Measurements from ENCODE around the gene LTB4R2. TPM values are rescaled to one million over a fixed set of nuclear protein-coding genes. Genes with fewer than 3 reads are reported as not detected.

LTB4R2 gene
- total RNA-seq, 4 donors from 2014 or later = 131 to 184 (median 156) TPM

GRCh38 chr14:24355009-24355408 is 45.1 kb downstream of the LTB4R2 start:
- no peak for DNase-seq (ENCODE audit: low spot score in 2 of 2)
- Histone ChIP-seq H3K9me3 (no peaks in the 10 kb centered on the region), H3K4me1 (no peaks in the 10 kb centered on the region), H3K27me3 (no peaks in the 10 kb centered on the region), H3K36me3 (no peaks in the 10 kb centered on the region), H3K27ac (no peak overlapping the region), H3K4me3 (no peak overlapping the region)
- TF ChIP-seq POLR2AphosphoS5 (IDR thresholded peaks at IDR 0.05) (no peak), EP300 (IDR thresholded peaks at IDR 0.05) (no peak), POLR2A (IDR thresholded peaks at IDR 0.05) (no peak)
- TF ChIP-seq, protein P1, sequence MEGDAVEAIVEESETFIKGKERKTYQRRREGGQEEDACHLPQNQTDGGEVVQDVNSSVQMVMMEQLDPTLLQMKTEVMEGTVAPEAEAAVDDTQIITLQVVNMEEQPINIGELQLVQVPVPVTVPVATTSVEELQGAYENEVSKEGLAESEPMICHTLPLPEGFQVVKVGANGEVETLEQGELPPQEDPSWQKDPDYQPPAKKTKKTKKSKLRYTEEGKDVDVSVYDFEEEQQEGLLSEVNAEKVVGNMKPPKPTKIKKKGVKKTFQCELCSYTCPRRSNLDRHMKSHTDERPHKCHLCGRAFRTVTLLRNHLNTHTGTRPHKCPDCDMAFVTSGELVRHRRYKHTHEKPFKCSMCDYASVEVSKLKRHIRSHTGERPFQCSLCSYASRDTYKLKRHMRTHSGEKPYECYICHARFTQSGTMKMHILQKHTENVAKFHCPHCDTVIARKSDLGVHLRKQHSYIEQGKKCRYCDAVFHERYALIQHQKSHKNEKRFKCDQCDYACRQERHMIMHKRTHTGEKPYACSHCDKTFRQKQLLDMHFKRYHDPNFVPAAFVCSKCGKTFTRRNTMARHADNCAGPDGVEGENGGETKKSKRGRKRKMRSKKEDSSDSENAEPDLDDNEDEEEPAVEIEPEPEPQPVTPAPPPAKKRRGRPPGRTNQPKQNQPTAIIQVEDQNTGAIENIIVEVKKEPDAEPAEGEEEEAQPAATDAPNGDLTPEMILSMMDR (IDR thresholded peaks at IDR 0.05) = no peak
- WGBS = 87% methylated on average over 7 of the region's 7 CpGs

GRCh38 chr14:24356208-24356607 is 46.3 kb downstream of the LTB4R2 start:
- no peaks in the 10 kb centered on the region for H3K27me3 ChIP-seq
- WGBS = 99% methylated on average over 4 of the region's 4 CpGs
- no peaks in the 10 kb centered on the region for H3K9me3 ChIP-seq
- H3K4me1 ChIP-seq = no peaks in the 10 kb centered on the region
- H3K4me3 ChIP-seq = no peak overlapping the region
- no peak overlapping the region for H3K27ac ChIP-seq
- no peak for TF ChIP-seq EP300 (IDR thresholded peaks at IDR 0.05)
- no peak for TF ChIP-seq POLR2AphosphoS5 (IDR thresholded peaks at IDR 0.05)
- TF ChIP-seq POLR2A (IDR thresholded peaks at IDR 0.05) = no peak
- TF ChIP-seq, protein P1 (IDR thresholded peaks at IDR 0.05) = no peak
- H3K36me3 ChIP-seq = no peaks in the 10 kb centered on the region
- no peak for DNase-seq (ENCODE audit: low spot score in 2 of 2)

DNA sequence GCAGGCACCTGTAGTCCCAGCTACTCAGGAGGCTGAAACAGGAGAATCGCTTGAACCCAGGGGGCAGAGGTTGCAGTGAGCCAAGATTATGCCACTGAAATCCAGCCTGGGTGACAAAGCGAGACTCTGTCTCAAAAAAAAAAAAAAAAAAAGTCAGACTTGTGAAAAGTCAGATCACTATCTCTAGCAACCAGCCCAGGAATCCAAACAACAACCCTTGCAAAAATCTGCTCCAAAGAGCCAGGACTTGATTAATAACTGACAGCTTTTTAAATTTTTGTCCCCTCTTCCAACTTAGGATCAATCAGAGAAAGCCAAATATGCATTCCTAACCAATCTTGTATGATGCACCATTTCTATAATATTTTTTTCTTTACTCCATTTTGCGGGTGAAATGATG is 50.3 kb downstream of the LTB4R2 start:
- no peak for DNase-seq (ENCODE audit: low spot score in 2 of 2)
- WGBS = 93% methylated on average over 3 of the region's 3 CpGs
- TF ChIP-seq, protein P1 (IDR thresholded peaks at IDR 0.05) = no peak
- TF ChIP-seq EP300 (IDR thresholded peaks at IDR 0.05) (no peak), POLR2AphosphoS5 (IDR thresholded peaks at IDR 0.05) (no peak), POLR2A (IDR thresholded peaks at IDR 0.05) (no peak)

GRCh38 chr14:24361326-24361725 is 51.4 kb downstream of the LTB4R2 start:
- no peak for DNase-seq (ENCODE audit: low spot score in 2 of 2)
- H3K36me3 ChIP-seq = no peaks in the 10 kb centered on the region
- WGBS = 80% methylated on average over 2 of the region's 2 CpGs
- no peak for TF ChIP-seq EP300 (IDR thresholded peaks at IDR 0.05)
- TF ChIP-seq, protein P1 (IDR thresholded peaks at IDR 0.05) = no peak
- TF ChIP-seq POLR2AphosphoS5 (IDR thresholded peaks at IDR 0.05) = no peak
- TF ChIP-seq POLR2A (IDR thresholded peaks at IDR 0.05) = no peak
- no peak overlapping the region for H3K4me3 ChIP-seq
- no peaks in the 10 kb centered on the region for H3K9me3 ChIP-seq
- peaks cover 16% of the 10 kb centered on the region for H3K4me1 ChIP-seq
- no peak overlapping the region for H3K27ac ChIP-seq
- H3K27me3 ChIP-seq = no peaks in the 10 kb centered on the region

More for the DNA sequence above, 50.3 kb downstream of the LTB4R2 start:
- H3K36me3 ChIP-seq = no peaks in the 10 kb centered on the region
- no peaks in the 10 kb centered on the region for H3K27me3 ChIP-seq
- no peak overlapping the region for H3K4me3 ChIP-seq
- H3K4me1 ChIP-seq = peaks cover 5% of the 10 kb centered on the region
- H3K9me3 ChIP-seq = no peaks in the 10 kb centered on the region
- no peak overlapping the region for H3K27ac ChIP-seq

Other genes starting within 250 kb of the LTB4R2 start
- not detected for gene CPNE6, start 238.6 kb upstream of the LTB4R2 start, total RNA-seq
- 10 to 100 TPM in 3 of 4 donors, 1 to 10 TPM in 1; 9.2 to 25.1 (median 14.4) TPM for gene PCK2, start 215.8 kb upstream of the LTB4R2 start, total RNA-seq
- 10 to 100 TPM; 64.2 to 71.7 (median 68.3) TPM for gene DCAF11, start 195.4 kb upstream of the LTB4R2 start, total RNA-seq
- gene NRL, start 195.2 kb upstream of the LTB4R2 start, total RNA-seq = 1 to 10 TPM; 2.2 to 2.9 (median 2.3) TPM
- 1 to 10 TPM in 3 of 4 donors, not detected in 1; 1.7 to 3.4 (median 2.3) TPM for gene FITM1, start 179.5 kb upstream of the LTB4R2 start, total RNA-seq
- gene PSME1, start 173.9 kb upstream of the LTB4R2 start, total RNA-seq = 100 to 1,000 TPM in 2 of 4 donors, 10 to 100 TPM in 2; 72.3 to 113 (median 91.1) TPM
- gene EMC9, start 168.5 kb upstream of the LTB4R2 start, total RNA-seq = 10 to 100 TPM; 10.9 to 22.0 (median 14.1) TPM
- gene PSME2, start 163.5 kb upstream of the LTB4R2 start, total RNA-seq = 10 to 100 TPM; 39.3 to 75.2 (median 47.0) TPM
- gene RNF31, start 162.6 kb upstream of the LTB4R2 start, total RNA-seq = 10 to 100 TPM; 62.3 to 97.2 (median 70.6) TPM
- gene IRF9, start 148.9 kb upstream of the LTB4R2 start, total RNA-seq = 10 to 100 TPM; 31.1 to 45.2 (median 37.5) TPM
- 10 to 100 TPM in 2 of 4 donors, 1 to 10 TPM in 2; 2.5 to 17.2 (median 10.2) TPM for gene REC8, start 138.1 kb upstream of the LTB4R2 start, total RNA-seq
- 10 to 100 TPM; 43.0 to 90.5 (median 58.0) TPM for gene IPO4, start 121.3 kb upstream of the LTB4R2 start, total RNA-seq
- 10 to 100 TPM; 38.1 to 58.3 (median 53.4) TPM for gene TM9SF1, start 114.7 kb upstream of the LTB4R2 start, total RNA-seq
- gene TSSK4, start 104.4 kb upstream of the LTB4R2 start, total RNA-seq = not detected
- 10 to 100 TPM; 47.2 to 86.3 (median 63.6) TPM for gene CHMP4A, start 96.7 kb upstream of the LTB4R2 start, total RNA-seq
- gene MDP1, start 94.1 kb upstream of the LTB4R2 start, total RNA-seq = 10 to 100 TPM; 10.9 to 18.2 (median 11.5) TPM
- 100 to 1,000 TPM in 3 of 4 donors, 10 to 100 TPM in 1; 54.7 to 137 (median 104) TPM for gene NEDD8, start 77.8 kb upstream of the LTB4R2 start, total RNA-seq
- gene GMPR2, start 77.2 kb upstream of the LTB4R2 start, total RNA-seq = 10 to 100 TPM; 25.4 to 49.7 (median 47.8) TPM
- gene TINF2, start 67.5 kb upstream of the LTB4R2 start, total RNA-seq = 10 to 100 TPM; 43.0 to 61.0 (median 54.3) TPM
- gene TGM1, start 47.0 kb upstream of the LTB4R2 start, total RNA-seq = 100 to 1,000 TPM; 127 to 144 (median 130) TPM
- gene RABGGTA, start 38.5 kb upstream of the LTB4R2 start, total RNA-seq = 10 to 100 TPM; 50.4 to 65.9 (median 53.1) TPM
- 100 to 1,000 TPM in 1 of 4 donors, 10 to 100 TPM in 3; 49.0 to 101 (median 82.1) TPM for gene DHRS1, start 10.4 kb upstream of the LTB4R2 start, total RNA-seq
- gene NOP9, start 10.3 kb upstream of the LTB4R2 start, total RNA-seq = 10 to 100 TPM; 19.8 to 31.2 (median 21.2) TPM
- gene CIDEB, start 2.2 kb upstream of the LTB4R2 start, total RNA-seq = 10 to 100 TPM; 23.4 to 32.7 (median 31.7) TPM
- gene LTB4R, start 1.4 kb downstream of the LTB4R2 start, total RNA-seq = 100 to 1,000 TPM in 2 of 4 donors, 10 to 100 TPM in 2; 83.1 to 137 (median 117) TPM
- 10 to 100 TPM in 2 of 4 donors, 1 to 10 TPM in 2; 3.9 to 33.2 (median 13.9) TPM for gene ADCY4, start 24.9 kb downstream of the LTB4R2 start, total RNA-seq
- 10 to 100 TPM in 2 of 4 donors, 1 to 10 TPM in 2; 6.8 to 13.7 (median 11.1) TPM for gene RIPK3, start 29.9 kb downstream of the LTB4R2 start, total RNA-seq
- 10 to 100 TPM; 10.8 to 25.3 (median 12.2) TPM for gene NFATC4, start 58.0 kb downstream of the LTB4R2 start, total RNA-seq
- gene NYNRIN, start 88.9 kb downstream of the LTB4R2 start, total RNA-seq = 10 to 100 TPM; 18.5 to 43.6 (median 29.8) TPM
- 1 to 10 TPM in 1 of 4 donors, under 1 TPM in 2, not detected in 1; 0.30 to 2.6 (median 0.93) TPM for gene CBLN3, start 119.5 kb downstream of the LTB4R2 start, total RNA-seq
- 100 to 1,000 TPM in 1 of 4 donors, 10 to 100 TPM in 3; 56.7 to 145 (median 84.3) TPM for gene KHNYN, start 119.8 kb downstream of the LTB4R2 start, total RNA-seq
- gene SDR39U1, start 132.6 kb downstream of the LTB4R2 start, total RNA-seq = 10 to 100 TPM; 30.1 to 82.3 (median 38.6) TPM
- not detected for gene CMA1, start 198.1 kb downstream of the LTB4R2 start, total RNA-seq

All from suprapubic skin (tissue), 4 donors.